Right cardiac atrium (tissue), 5 donors: ENCODE results near the gene RNF130. TPM values are rescaled to one million over a fixed set of nuclear protein-coding genes. Genes with fewer than 3 reads are reported as not detected.

Experiments used
- ATAC-seq, 2 donors: fragments of 200-7000 bp; cut with Tn5 transposase; one replicate each; pipeline versions ENCODE4 v1.8.0 to v1.9.1; 2020; ENCODE audit warnings: moderate library complexity in 2 of 2, mild to moderate bottlenecking in 1 of 2
- DNase-seq, 3 donors: peaks; one replicate each; pipeline ENCODE4 v3.0.0-alpha.2; 2020
- H3K27ac ChIP-seq: one replicate; pipeline ENCODE4 v1.5.1; 2013; ENCODE audit warnings: mild to moderate bottlenecking, low read length, control low read depth, moderate library complexity
- H3K27me3 ChIP-seq: one replicate; pipeline ENCODE4 v1.6.1; 2013; ENCODE audit not compliant: control insufficient read depth, insufficient read depth
- H3K4me1 ChIP-seq: one replicate; pipeline ENCODE4 v1.6.1; 2013; ENCODE audit warnings: low read length; ENCODE audit not compliant: control insufficient read depth, insufficient read depth
- H3K4me3 ChIP-seq: one replicate; pipeline ENCODE4 v1.5.1; 2013; ENCODE audit warnings: low read length, control low read depth
- H3K9me3 ChIP-seq: one replicate; pipeline ENCODE4 v1.6.1; 2013; ENCODE audit warnings: low read length; ENCODE audit not compliant: control insufficient read depth
- WGBS: extraction: QIAGEN DNeasy Blood & Tissue Kit; methylation state at CpG from one replicate; pipeline ENCODE4 v1.1.7; 2013; 5-methylcytosine and 5-hydroxymethylcytosine counted together
- intact Hi-C, 4 donors: fragments of 100-400 bp; cut with DNase I; formaldehyde crosslinking; loops; one replicate each; pipeline versions ENCODE4 v1.11.0 to v1.14.0; 2022 to 2023
- polyA plus RNA-seq: library from polyadenylated mRNA; stranded (reverse); fragments of 200-250 nt; gene quantifications from one replicate; pipeline ENCODE4 v1.2.3, GENCODE V29; 2013
- total RNA-seq, 4 donors: library from RNA; stranded (reverse); fragmentation: NEBNext Ultra II Directional; extraction: Animal tissue kit (Norgen Biotek cat#: 25700); gene quantifications; one replicate each; pipeline ENCODE4 v1.2.1, GENCODE V29; 2021
- donor health status: healthy with polysubstance abuse.
- donor health status: DM: no; HTN: yes; CAD: no.
- donor health status: DM: no; HTN: no; CAD: no.
- donor health status: DM: no; HTN: yes; CAD: no; lungs with severe emphysema.
- donor health status: DM: yes; HTN: yes; CAD: no.

Gene RNF130
- total and polyA plus RNA-seq, 5 donors = 40.8 to 51.6 (median 48.2) TPM

DNA sequence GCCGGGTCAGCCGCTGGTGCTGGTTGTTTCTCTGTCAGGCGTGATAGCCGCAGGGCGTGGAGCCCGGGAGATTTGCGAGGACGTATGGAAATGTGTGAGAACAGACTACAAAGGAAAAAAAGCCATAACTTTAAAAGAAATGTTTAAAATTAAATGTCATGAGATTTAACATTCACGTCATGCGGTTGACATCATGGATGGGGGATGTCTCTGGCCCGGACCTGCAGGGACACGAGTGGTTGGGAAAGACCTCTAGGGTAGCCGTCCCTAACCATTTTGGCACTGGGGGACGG lies 643 bp upstream of the RNF130 start:
- no peak overlapping the region for H3K4me3 ChIP-seq
- H3K27me3 ChIP-seq = no peaks in the 10 kb centered on the region
- 14% methylated on average over 14 of the region's 14 CpGs for WGBS
- DNase-seq (no peak), ATAC-seq (no peak)
- H3K9me3 ChIP-seq = no peaks in the 10 kb centered on the region
- intact Hi-C loops = loop anchor here in 1 of 4 donors (10.0 kb wide), 1 partner anchor 87 kb away; no protein-coding TSS in a partner anchor
- H3K27ac ChIP-seq = no peak overlapping the region
- peaks cover 5% of the 10 kb centered on the region for H3K4me1 ChIP-seq

GRCh38 chr5:180070756-180071530 lies 616 bp downstream of the RNF130 start:
- ATAC-seq (peak; percentile 42 to 54), DNase-seq (peak in 2 of 3 donors; percentile 53 to 81)
- H3K9me3 ChIP-seq = no peaks in the 10 kb centered on the region
- H3K4me1 ChIP-seq = peaks cover 5% of the 10 kb centered on the region
- peak overlapping the region; percentile 71 for H3K27ac ChIP-seq
- intact Hi-C loops = loop anchor here in 1 of 4 donors (10.0 kb wide), 1 partner anchor 86 kb away; no protein-coding TSS in a partner anchor
- WGBS = 1% methylated on average over 48 of the region's 48 CpGs
- no peaks in the 10 kb centered on the region for H3K27me3 ChIP-seq
- H3K4me3 ChIP-seq = peak overlapping the region; percentile 83

GRCh38 chr5:180069589-180070247 lies 1.8 kb downstream of the RNF130 start:
- ATAC-seq = no peak
- intact Hi-C loops = loop anchor here in 1 of 4 donors (10.0 kb wide), 1 partner anchor 85 kb away; no protein-coding TSS in a partner anchor
- no peak for DNase-seq

GRCh38 chr5:180068519-180069090 lies 3.0 kb downstream of the RNF130 start:
- Histone ChIP-seq H3K4me3 (no peak overlapping the region), H3K9me3 (no peaks in the 10 kb centered on the region), H3K4me1 (peaks cover 5% of the 10 kb centered on the region), H3K27ac (no peak overlapping the region), H3K27me3 (no peaks in the 10 kb centered on the region)
- WGBS = 64% methylated on average over 6 of the region's 6 CpGs
- intact Hi-C loops = no loop called here
- DNase-seq (no peak), ATAC-seq (no peak)

More at GRCh38 chr5:180069589-180070247, 1.8 kb downstream of the RNF130 start:
- Histone ChIP-seq H3K27me3 (no peaks in the 10 kb centered on the region), H3K4me1 (peaks cover 5% of the 10 kb centered on the region), H3K4me3 (peak overlapping the region; percentile 83), H3K9me3 (no peaks in the 10 kb centered on the region), H3K27ac (no peak overlapping the region)
- WGBS = 69% methylated on average over 9 of the region's 9 CpGs

- Histone ChIP-seq H3K9me3 (no peaks in the 10 kb centered on the region), H3K27me3 (no peaks in the 10 kb centered on the region), H3K27ac (no peak overlapping the region), H3K4me1 (peaks cover 5% of the 10 kb centered on the region), H3K4me3 (no peak overlapping the region)
- DNase-seq = no peak
- intact Hi-C loops = no loop called here
- no peak for ATAC-seq
- WGBS = 72% methylated on average over 4 of the region's 4 CpGs
Observed at GRCh38 chr5:180067986-180068385, 3.6 kb downstream of the RNF130 start.

GRCh38 chr5:180060192-180060591 lies 11.4 kb downstream of the RNF130 start:
- Histone ChIP-seq H3K4me1 (no peaks in the 10 kb centered on the region), H3K27ac (no peak overlapping the region), H3K27me3 (no peaks in the 10 kb centered on the region), H3K4me3 (no peak overlapping the region), H3K9me3 (no peaks in the 10 kb centered on the region)
- ATAC-seq (no peak), DNase-seq (no peak)
- WGBS = 96% methylated on average over 7 of the region's 7 CpGs
- intact Hi-C loops = no loop called here

DNA sequence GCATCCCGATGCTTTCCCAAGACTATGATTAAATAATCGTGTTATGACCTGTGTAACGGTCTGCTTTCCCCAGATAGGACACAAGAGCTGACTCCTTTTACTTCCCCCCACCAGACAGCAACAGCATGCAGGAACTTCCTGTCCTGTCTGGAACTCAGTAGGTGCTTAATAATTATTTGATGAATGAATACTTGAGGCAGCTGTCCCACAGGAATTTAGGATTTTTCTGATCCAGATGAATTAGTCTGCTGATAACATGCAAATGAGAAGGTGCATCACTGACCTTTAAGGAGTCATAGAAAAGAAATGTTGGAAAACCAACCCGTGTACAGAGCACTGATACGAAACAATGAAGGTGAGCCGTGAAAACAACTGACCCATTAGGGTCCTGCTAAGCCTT lies 12.2 kb downstream of the RNF130 start:
- no peaks in the 10 kb centered on the region for H3K4me1 ChIP-seq
- WGBS = 81% methylated on average over 6 of the region's 6 CpGs
- intact Hi-C loops = no loop called here
- H3K4me3 ChIP-seq = no peak overlapping the region
- no peaks in the 10 kb centered on the region for H3K9me3 ChIP-seq
- DNase-seq = no peak
- ATAC-seq = no peak
- no peaks in the 10 kb centered on the region for H3K27me3 ChIP-seq
- no peak overlapping the region for H3K27ac ChIP-seq

DNA sequence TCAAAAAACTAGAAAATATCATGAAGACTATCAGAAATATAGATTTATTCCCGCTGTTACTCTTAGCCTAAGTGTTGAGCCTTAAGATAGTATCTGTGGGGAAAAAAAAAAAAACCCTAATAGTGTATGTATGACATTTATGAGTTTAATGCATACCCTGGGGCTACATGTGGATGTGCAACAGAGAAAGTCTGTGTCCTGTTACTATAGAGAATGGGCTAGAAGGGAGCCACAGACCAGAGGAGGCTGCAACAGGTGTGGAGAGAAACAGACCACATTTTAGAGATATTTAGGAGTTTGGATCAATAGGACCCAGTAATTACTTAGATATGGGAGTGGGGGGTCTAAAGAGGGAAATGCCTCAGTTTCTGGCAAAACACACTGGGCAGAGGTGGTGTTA lies 15.4 kb downstream of the RNF130 start:
- ATAC-seq (no peak), DNase-seq (no peak)
- no peak overlapping the region for H3K27ac ChIP-seq
- H3K4me1 ChIP-seq = no peaks in the 10 kb centered on the region
- intact Hi-C loops = no loop called here
- H3K4me3 ChIP-seq = no peak overlapping the region
- H3K27me3 ChIP-seq = no peaks in the 10 kb centered on the region
- WGBS = 100% methylated on average over 1 of the region's 1 CpG
- H3K9me3 ChIP-seq = no peaks in the 10 kb centered on the region

DNA sequence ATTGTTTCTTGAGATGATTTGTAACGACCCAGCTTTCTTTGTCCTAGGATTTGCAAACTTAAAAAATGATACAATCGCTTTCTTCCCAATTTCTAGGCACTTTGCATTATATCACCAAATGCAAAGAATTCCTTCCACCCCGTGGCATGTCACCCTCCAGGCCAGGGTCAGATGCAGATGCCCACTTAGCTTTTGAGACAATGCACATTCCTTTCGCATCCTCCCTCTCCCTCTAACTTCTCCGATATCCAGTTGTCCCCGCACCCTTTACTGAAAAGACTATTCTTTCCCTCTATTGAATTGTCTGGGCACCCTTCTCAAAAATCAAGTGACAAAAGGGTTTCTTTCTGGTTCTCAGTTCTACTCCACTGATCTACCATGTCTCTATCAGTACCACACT lies 17.3 kb downstream of the RNF130 start:
- H3K27ac ChIP-seq = no peak overlapping the region
- peaks cover 2% of the 10 kb centered on the region for H3K4me1 ChIP-seq
- WGBS = 82% methylated on average over 6 of the region's 6 CpGs
- ATAC-seq = no peak
- no peak for DNase-seq
- H3K9me3 ChIP-seq = no peaks in the 10 kb centered on the region
- H3K27me3 ChIP-seq = no peaks in the 10 kb centered on the region
- H3K4me3 ChIP-seq = no peak overlapping the region
- intact Hi-C loops = no loop called here

DNA sequence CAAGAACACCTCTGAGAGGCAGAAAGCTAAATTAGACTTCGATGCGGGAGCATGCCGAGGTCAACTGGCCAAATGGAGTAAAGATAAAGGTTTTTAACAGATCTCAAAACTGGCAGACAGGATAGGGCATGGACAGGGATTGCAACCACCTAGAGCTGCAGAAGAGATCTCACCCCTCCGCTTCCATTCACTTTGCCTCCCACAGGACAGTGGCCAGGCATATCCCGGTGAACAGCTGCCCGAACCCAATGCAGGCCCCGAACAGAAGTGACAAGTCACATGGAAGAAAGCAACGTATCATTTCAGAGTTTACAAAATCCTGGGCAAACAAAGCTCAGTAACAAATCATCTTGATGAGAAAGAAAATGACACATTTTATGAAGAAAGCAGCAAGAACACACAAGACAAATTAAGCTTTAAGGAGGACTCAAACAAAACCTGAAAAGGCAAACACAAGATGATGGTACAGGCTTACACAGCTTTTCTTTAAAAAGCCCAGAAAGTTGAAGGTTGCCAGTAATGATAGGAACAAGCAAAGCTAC lies 18.4 kb downstream of the RNF130 start:
- no peak for DNase-seq
- H3K9me3 ChIP-seq = no peaks in the 10 kb centered on the region
- no peak overlapping the region for H3K27ac ChIP-seq
- intact Hi-C loops = no loop called here
- H3K27me3 ChIP-seq = no peaks in the 10 kb centered on the region
- 78% methylated on average over 8 of the region's 8 CpGs for WGBS
- ATAC-seq = no peak
- H3K4me1 ChIP-seq = peaks cover 4% of the 10 kb centered on the region
- no peak overlapping the region for H3K4me3 ChIP-seq

- peaks cover 6% of the 10 kb centered on the region for H3K4me1 ChIP-seq
- WGBS = 90% methylated on average over 5 of the region's 5 CpGs
Observed at GRCh38 chr5:180052211-180052818, 19.2 kb downstream of the RNF130 start.

More at GRCh38 chr5:180052211-180052818, 19.2 kb downstream of the RNF130 start:
- Histone ChIP-seq H3K27ac (no peak overlapping the region), H3K4me3 (no peak overlapping the region), H3K9me3 (no peaks in the 10 kb centered on the region), H3K27me3 (no peaks in the 10 kb centered on the region)
- ATAC-seq = no peak
- DNase-seq = no peak
- intact Hi-C loops = no loop called here
